ENCODE results near the gene GATB. TPM values are rescaled to one million over a fixed set of nuclear protein-coding genes. Genes with fewer than 3 reads are reported as not detected.

The GATB gene
- total and polyA plus RNA-seq, 10 of the 15 experiments (the other 5 are each of a cell fraction or from before 2014, with no cell fraction given) = 20.5 to 37.3 (median 30.5) TPM

DNA sequence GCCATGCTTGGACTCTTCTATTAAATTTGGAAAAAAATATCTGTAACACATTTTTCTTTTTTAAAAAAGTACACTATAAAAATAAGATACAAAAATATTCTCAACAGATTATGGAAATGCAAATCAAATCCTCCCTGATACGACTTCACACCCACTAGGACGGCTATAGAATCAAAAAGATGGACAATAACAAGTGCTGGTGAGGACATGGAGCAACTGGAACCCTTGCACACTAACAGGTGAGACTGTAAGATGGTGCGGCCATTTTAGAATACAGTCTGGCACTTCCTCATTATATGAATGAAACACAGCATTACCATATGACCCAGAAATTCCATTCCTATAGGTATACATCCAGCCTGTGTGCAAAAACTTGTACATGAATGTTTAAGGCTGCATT is 83.6 kb downstream of the GATB start:
- RAD21 ChIA-PET (ENCODE audit: unreplicated experiment) = no interaction called here
- no peak for DNase-seq (ENCODE audit: low read depth, low spot score)
- Histone ChIP-seq H3K9ac (ENCODE audit: control insufficient read depth, insufficient read depth, low read length) (no peak overlapping the region), H3K4me3 (no peak overlapping the region), H4K20me1 (ENCODE audit: control insufficient read depth, insufficient read depth) (no peaks in the 10 kb centered on the region), H3K4me1 (ENCODE audit: control insufficient read depth, insufficient read depth, low read length) (no peaks in the 10 kb centered on the region), H3K79me2 (ENCODE audit: control insufficient read depth, insufficient read depth, low read length) (no peaks in the 10 kb centered on the region), H3K27ac (ENCODE audit: control insufficient read depth, insufficient read depth) (no peak overlapping the region), H3K9me3 (replicated peaks; ENCODE audit: control insufficient read depth, insufficient read depth, low read length) (no peaks in the 10 kb centered on the region), H3K4me2 (ENCODE audit: control insufficient read depth, insufficient read depth) (no peak overlapping the region), H3K27me3 (replicated peaks in 1 of 2; ENCODE audit: control insufficient read depth in 2 of 2, insufficient read depth in 2 of 2, low read length in 1 of 2) (no peaks in the 10 kb centered on the region), H3K36me3 (ENCODE audit: control insufficient read depth in 2 of 2, insufficient read depth in 2 of 2, low read length in 1 of 2) (no peaks in the 10 kb centered on the region; a peak in 2 of 4 replicates), H2AFZ (ENCODE audit: control insufficient read depth, low read depth, low read length) (no peak overlapping the region)
- no peak for TF ChIP-seq ZNF217 (IDR thresholded peaks at IDR 0.05)
- no peak for TF ChIP-seq SMC3 (IDR thresholded peaks at IDR 0.05; ENCODE audit: borderline replicate concordance, low read length)
- TF ChIP-seq SP1 (IDR thresholded peaks at IDR 0.05; ENCODE audit: low read depth, low read length) = no peak
- no peak for TF ChIP-seq TCF7 (IDR thresholded peaks at IDR 0.05; ENCODE audit: borderline replicate concordance)
- TF ChIP-seq STAT1 (conservative IDR thresholded peaks at IDR 0.05) = no peak
- TF ChIP-seq ZNF24 (IDR thresholded peaks at IDR 0.05) = no peak
- TF ChIP-seq POLR2AphosphoS2 (IDR thresholded peaks at IDR 0.05; ENCODE audit: low read depth, low read length) = no peak
- TF ChIP-seq ESRRA (IDR thresholded peaks at IDR 0.05; ENCODE audit: low read length) = no peak
- no peak for TF ChIP-seq CREM (IDR thresholded peaks at IDR 0.05; ENCODE audit: low read depth)
- no peak for TF ChIP-seq NFYA (IDR thresholded peaks at IDR 0.05; ENCODE audit: borderline replicate concordance, low read depth, low read length)
- no TSS peak for BruUV-seq (replicated peaks)
- intact Hi-C loops (cut with micrococcal nuclease; ENCODE audit: unreplicated experiment) (no loop called here), in situ Hi-C loops (cut with MboI) (no loop called here)
- SMC1A ChIA-PET (ENCODE audit: uncharacterized antibody, unreplicated experiment) = no interaction called here
- no peak for FAIRE-seq
- CTCF ChIA-PET = no interaction called here
- POLR2A ChIA-PET = no interaction called here
- 79% methylated on average over 3 of the region's 3 CpGs for WGBS (ENCODE audit: insufficient coverage, insufficient replicate concordance, low lambda C conversion rate, missing lambda C conversion rate)
- ATAC-seq = no peak

GRCh38 chr4:151676301-151676700 is 84.5 kb downstream of the GATB start:
- ChIA-PET POLR2A (no interaction called here), CTCF (no interaction called here), SMC1A (ENCODE audit: uncharacterized antibody, unreplicated experiment) (interaction anchor here (1.1 to 1.3 kb wide), 2 partner anchors 8 to 211 kb away, joined by 4 read pairs; no protein-coding TSS in a partner anchor), RAD21 (ENCODE audit: unreplicated experiment) (no interaction called here)
- Histone ChIP-seq H4K20me1 (ENCODE audit: control insufficient read depth, insufficient read depth) (no peaks in the 10 kb centered on the region), H2AFZ (ENCODE audit: control insufficient read depth, low read depth, low read length) (no peak overlapping the region), H3K4me1 (ENCODE audit: control insufficient read depth, insufficient read depth, low read length) (no peaks in the 10 kb centered on the region), H3K36me3 (ENCODE audit: control insufficient read depth in 2 of 2, insufficient read depth in 2 of 2, low read length in 1 of 2) (no peaks in the 10 kb centered on the region; a peak in 2 of 4 replicates), H3K9me3 (replicated peaks; ENCODE audit: control insufficient read depth, insufficient read depth, low read length) (no peaks in the 10 kb centered on the region), H3K27ac (ENCODE audit: control insufficient read depth, insufficient read depth) (no peak overlapping the region), H3K4me2 (ENCODE audit: control insufficient read depth, insufficient read depth) (no peak overlapping the region), H3K9ac (ENCODE audit: control insufficient read depth, insufficient read depth, low read length) (no peak overlapping the region), H3K79me2 (ENCODE audit: control insufficient read depth, insufficient read depth, low read length) (no peaks in the 10 kb centered on the region), H3K27me3 (replicated peaks in 1 of 2; ENCODE audit: control insufficient read depth in 2 of 2, insufficient read depth in 2 of 2, low read length in 1 of 2) (no peaks in the 10 kb centered on the region), H3K4me3 (no peak overlapping the region)
- no peak for FAIRE-seq
- WGBS (ENCODE audit: insufficient coverage, insufficient replicate concordance, low lambda C conversion rate, missing lambda C conversion rate) = 74% methylated on average over 11 of the region's 11 CpGs
- no peak for DNase-seq (ENCODE audit: low read depth, low spot score)
- intact Hi-C loops (cut with micrococcal nuclease; ENCODE audit: unreplicated experiment) (no loop called here), in situ Hi-C loops (cut with MboI) (no loop called here)
- BruUV-seq (replicated peaks) = no TSS peak
- no peak for ATAC-seq
- TF ChIP-seq YBX1 (IDR thresholded peaks at IDR 0.05) = no peak
- TF ChIP-seq ZNF592 (IDR thresholded peaks at IDR 0.05) = no peak
- no peak for TF ChIP-seq KAT2A (conservative IDR thresholded peaks at IDR 0.05; ENCODE audit: control insufficient read depth, low read depth, low read length)
- TF ChIP-seq FOXK2 (IDR thresholded peaks at IDR 0.05) = no peak
- TF ChIP-seq MEF2B (IDR thresholded peaks at IDR 0.05; ENCODE audit: partially characterized antibody, poor library complexity, severe bottlenecking) = no peak
- no peak for TF ChIP-seq RCOR1 (conservative IDR thresholded peaks at IDR 0.05; ENCODE audit: low read depth, low read length)
- no peak for TF ChIP-seq NFXL1 (IDR thresholded peaks at IDR 0.05; ENCODE audit: borderline replicate concordance)
- no peak for TF ChIP-seq NR2C1 (IDR thresholded peaks at IDR 0.05)

All from GM12878 (cell line).